Measurements from ENCODE around the gene ZFPM1. TPM values are rescaled to one million over a fixed set of nuclear protein-coding genes. Genes with fewer than 3 reads are reported as not detected.

Gene ZFPM1
- total and polyA plus RNA-seq, 2 experiments from 2014 or later = 0.53 to 2.2 TPM

DNA sequence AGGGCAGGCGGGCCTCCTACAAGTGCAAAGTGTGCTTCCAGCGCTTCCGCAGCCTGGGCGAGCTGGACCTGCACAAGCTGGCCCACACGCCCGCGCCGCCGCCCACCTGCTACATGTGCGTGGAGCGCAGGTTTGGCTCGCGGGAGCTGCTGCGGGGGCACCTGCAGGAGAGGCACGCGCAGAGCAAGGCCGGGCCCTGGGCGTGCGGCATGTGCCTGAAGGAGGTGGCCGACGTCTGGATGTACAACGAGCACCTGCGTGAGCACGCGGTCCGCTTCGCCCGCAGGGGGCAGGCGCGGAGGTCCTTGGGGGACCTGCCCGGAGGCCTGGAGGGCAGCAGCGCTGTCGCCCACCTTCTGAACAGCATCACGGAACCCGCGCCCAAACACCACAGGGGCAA, 16.3 kb upstream of the ZFPM1 start:
- Histone ChIP-seq H3K27me3 (ENCODE audit: insufficient read depth) (no peaks in the 10 kb centered on the region), H3F3A (replicated peaks; ENCODE audit: low read depth) (no peaks in the 10 kb centered on the region), H3K4me1 (ENCODE audit: insufficient read depth) (no peaks in the 10 kb centered on the region), H3K9me2 (ENCODE audit: insufficient read depth) (no peaks in the 10 kb centered on the region), H3K27ac (ENCODE audit: low read depth) (no peak overlapping the region), H3K79me2 (replicated peaks; ENCODE audit: insufficient read depth) (no peaks in the 10 kb centered on the region), H2AFZ (no peak overlapping the region), H3K4me2 (no peak overlapping the region), H3K36me3 (ENCODE audit: insufficient read depth) (no peaks in the 10 kb centered on the region), H4K20me1 (replicated peaks; ENCODE audit: insufficient read depth) (no peaks in the 10 kb centered on the region), H3K4me3 (no peak overlapping the region)
- ATAC-seq (peak; percentile 4; the same call in 2 of the 3 replicates), DNase-seq (ENCODE audit: low spot score) (peak; percentile 36)
- Mint-ChIP-seq H3K27me3 (ENCODE audit: insufficient read depth, low read depth, poor library complexity) (peaks cover 7% of the 10 kb centered on the region), H3K27ac (no peak overlapping the region), H3K9me3 (no peaks in the 10 kb centered on the region), H3K4me3 (no peak overlapping the region), H3K36me3 (ENCODE audit: low read depth) (no peaks in the 10 kb centered on the region), H3K4me1 (no peaks in the 10 kb centered on the region)
- TF ChIP-seq ZNF114 (CRISPR knock-in tag; IDR thresholded peaks at IDR 0.05) (no peak), EZH2 (IDR thresholded peaks at IDR 0.05; ENCODE audit: low read depth, unreplicated experiment) (no peak), NANOG (IDR thresholded peaks at IDR 0.05; ENCODE audit: borderline replicate concordance) (no peak), POLR2AphosphoS5 (IDR thresholded peaks at IDR 0.05; ENCODE audit: low read depth) (no peak), EZH2phosphoT487 (IDR thresholded peaks at IDR 0.05; ENCODE audit: unreplicated experiment) (no peak), STAT1 (IDR thresholded peaks at IDR 0.05; ENCODE audit: unreplicated experiment) (no peak), ZNF331 (CRISPR knock-in tag; IDR thresholded peaks at IDR 0.05; ENCODE audit: low read depth) (no peak), CREB1 (CRISPR knock-in tag; IDR thresholded peaks at IDR 0.05; ENCODE audit: low read depth) (no peak), JUNB (IDR thresholded peaks at IDR 0.05; ENCODE audit: unreplicated experiment) (no peak), ETS1 (IDR thresholded peaks at IDR 0.05) (no peak)
- TF ChIP-seq, protein P1, sequence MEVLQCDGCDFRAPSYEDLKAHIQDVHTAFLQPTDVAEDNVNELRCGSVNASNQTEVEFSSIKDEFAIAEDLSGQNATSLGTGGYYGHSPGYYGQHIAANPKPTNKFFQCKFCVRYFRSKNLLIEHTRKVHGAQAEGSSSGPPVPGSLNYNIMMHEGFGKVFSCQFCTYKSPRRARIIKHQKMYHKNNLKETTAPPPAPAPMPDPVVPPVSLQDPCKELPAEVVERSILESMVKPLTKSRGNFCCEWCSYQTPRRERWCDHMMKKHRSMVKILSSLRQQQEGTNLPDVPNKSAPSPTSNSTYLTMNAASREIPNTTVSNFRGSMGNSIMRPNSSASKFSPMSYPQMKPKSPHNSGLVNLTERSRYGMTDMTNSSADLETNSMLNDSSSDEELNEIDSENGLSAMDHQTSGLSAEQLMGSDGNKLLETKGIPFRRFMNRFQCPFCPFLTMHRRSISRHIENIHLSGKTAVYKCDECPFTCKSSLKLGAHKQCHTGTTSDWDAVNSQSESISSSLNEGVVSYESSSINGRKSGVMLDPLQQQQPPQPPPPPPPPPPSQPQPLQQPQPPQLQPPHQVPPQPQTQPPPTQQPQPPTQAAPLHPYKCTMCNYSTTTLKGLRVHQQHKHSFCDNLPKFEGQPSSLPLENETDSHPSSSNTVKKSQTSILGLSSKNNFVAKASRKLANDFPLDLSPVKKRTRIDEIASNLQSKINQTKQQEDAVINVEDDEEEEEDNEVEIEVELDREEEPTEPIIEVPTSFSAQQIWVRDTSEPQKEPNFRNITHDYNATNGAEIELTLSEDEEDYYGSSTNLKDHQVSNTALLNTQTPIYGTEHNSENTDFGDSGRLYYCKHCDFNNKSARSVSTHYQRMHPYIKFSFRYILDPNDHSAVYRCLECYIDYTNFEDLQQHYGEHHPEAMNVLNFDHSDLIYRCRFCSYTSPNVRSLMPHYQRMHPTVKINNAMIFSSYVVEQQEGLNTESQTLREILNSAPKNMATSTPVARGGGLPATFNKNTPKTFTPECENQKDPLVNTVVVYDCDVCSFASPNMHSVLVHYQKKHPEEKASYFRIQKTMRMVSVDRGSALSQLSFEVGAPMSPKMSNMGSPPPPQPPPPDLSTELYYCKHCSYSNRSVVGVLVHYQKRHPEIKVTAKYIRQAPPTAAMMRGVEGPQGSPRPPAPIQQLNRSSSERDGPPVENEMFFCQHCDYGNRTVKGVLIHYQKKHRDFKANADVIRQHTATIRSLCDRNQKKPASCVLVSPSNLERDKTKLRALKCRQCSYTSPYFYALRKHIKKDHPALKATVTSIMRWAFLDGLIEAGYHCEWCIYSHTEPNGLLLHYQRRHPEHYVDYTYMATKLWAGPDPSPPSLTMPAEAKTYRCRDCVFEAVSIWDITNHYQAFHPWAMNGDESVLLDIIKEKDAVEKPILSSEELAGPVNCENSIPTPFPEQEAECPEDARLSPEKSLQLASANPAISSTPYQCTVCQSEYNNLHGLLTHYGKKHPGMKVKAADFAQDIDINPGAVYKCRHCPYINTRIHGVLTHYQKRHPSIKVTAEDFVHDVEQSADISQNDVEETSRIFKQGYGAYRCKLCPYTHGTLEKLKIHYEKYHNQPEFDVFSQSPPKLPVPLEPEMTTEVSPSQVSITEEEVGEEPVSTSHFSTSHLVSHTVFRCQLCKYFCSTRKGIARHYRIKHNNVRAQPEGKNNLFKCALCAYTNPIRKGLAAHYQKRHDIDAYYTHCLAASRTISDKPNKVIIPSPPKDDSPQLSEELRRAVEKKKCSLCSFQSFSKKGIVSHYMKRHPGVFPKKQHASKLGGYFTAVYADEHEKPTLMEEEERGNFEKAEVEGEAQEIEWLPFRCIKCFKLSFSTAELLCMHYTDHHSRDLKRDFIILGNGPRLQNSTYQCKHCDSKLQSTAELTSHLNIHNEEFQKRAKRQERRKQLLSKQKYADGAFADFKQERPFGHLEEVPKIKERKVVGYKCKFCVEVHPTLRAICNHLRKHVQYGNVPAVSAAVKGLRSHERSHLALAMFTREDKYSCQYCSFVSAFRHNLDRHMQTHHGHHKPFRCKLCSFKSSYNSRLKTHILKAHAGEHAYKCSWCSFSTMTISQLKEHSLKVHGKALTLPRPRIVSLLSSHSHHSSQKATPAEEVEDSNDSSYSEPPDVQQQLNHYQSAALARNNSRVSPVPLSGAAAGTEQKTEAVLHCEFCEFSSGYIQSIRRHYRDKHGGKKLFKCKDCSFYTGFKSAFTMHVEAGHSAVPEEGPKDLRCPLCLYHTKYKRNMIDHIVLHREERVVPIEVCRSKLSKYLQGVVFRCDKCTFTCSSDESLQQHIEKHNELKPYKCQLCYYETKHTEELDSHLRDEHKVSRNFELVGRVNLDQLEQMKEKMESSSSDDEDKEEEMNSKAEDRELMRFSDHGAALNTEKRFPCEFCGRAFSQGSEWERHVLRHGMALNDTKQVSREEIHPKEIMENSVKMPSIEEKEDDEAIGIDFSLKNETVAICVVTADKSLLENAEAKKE (CRISPR knock-in tag; IDR thresholded peaks at IDR 0.05) = no peak
- TF ChIP-seq, protein P2, sequence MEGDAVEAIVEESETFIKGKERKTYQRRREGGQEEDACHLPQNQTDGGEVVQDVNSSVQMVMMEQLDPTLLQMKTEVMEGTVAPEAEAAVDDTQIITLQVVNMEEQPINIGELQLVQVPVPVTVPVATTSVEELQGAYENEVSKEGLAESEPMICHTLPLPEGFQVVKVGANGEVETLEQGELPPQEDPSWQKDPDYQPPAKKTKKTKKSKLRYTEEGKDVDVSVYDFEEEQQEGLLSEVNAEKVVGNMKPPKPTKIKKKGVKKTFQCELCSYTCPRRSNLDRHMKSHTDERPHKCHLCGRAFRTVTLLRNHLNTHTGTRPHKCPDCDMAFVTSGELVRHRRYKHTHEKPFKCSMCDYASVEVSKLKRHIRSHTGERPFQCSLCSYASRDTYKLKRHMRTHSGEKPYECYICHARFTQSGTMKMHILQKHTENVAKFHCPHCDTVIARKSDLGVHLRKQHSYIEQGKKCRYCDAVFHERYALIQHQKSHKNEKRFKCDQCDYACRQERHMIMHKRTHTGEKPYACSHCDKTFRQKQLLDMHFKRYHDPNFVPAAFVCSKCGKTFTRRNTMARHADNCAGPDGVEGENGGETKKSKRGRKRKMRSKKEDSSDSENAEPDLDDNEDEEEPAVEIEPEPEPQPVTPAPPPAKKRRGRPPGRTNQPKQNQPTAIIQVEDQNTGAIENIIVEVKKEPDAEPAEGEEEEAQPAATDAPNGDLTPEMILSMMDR (conservative IDR thresholded peaks at IDR 0.05; ENCODE audit: low read depth in 2 of 2) = no peak
- TF ChIP-seq, protein P3, sequence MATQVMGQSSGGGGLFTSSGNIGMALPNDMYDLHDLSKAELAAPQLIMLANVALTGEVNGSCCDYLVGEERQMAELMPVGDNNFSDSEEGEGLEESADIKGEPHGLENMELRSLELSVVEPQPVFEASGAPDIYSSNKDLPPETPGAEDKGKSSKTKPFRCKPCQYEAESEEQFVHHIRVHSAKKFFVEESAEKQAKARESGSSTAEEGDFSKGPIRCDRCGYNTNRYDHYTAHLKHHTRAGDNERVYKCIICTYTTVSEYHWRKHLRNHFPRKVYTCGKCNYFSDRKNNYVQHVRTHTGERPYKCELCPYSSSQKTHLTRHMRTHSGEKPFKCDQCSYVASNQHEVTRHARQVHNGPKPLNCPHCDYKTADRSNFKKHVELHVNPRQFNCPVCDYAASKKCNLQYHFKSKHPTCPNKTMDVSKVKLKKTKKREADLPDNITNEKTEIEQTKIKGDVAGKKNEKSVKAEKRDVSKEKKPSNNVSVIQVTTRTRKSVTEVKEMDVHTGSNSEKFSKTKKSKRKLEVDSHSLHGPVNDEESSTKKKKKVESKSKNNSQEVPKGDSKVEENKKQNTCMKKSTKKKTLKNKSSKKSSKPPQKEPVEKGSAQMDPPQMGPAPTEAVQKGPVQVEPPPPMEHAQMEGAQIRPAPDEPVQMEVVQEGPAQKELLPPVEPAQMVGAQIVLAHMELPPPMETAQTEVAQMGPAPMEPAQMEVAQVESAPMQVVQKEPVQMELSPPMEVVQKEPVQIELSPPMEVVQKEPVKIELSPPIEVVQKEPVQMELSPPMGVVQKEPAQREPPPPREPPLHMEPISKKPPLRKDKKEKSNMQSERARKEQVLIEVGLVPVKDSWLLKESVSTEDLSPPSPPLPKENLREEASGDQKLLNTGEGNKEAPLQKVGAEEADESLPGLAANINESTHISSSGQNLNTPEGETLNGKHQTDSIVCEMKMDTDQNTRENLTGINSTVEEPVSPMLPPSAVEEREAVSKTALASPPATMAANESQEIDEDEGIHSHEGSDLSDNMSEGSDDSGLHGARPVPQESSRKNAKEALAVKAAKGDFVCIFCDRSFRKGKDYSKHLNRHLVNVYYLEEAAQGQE (IDR thresholded peaks at IDR 0.05; ENCODE audit: unreplicated experiment) = no peak

Data from GM23338 (cell line).